GM13976 (cell line): ENCODE data around the gene CHTF18.

Experiments
- DNase-seq: peaks from one replicate; pipeline ENCODE4 v3.0.0; 2012; ENCODE audit warnings: low spot score
- CTCF ChIP-seq: IDR thresholded peaks from 2 replicates; pipeline ENCODE4 v1.5.1; 2012; ENCODE audit warnings: borderline replicate concordance, mild to moderate bottlenecking; ENCODE audit not compliant: insufficient read depth; ENCODE audit errors: extremely low read depth, missing control alignments, control extremely low read depth
- in situ Hi-C: fragments of 300-500 bp; cut with MboI; formaldehyde crosslinking; loops from one replicate; pipeline ENCODE4 v1.12.0; 2022; ENCODE audit warnings: low sequenced_read_pairs, mixed read lengths, inconsistent platforms; ENCODE audit not compliant: unreplicated experiment

Gene CHTF18

DNA sequence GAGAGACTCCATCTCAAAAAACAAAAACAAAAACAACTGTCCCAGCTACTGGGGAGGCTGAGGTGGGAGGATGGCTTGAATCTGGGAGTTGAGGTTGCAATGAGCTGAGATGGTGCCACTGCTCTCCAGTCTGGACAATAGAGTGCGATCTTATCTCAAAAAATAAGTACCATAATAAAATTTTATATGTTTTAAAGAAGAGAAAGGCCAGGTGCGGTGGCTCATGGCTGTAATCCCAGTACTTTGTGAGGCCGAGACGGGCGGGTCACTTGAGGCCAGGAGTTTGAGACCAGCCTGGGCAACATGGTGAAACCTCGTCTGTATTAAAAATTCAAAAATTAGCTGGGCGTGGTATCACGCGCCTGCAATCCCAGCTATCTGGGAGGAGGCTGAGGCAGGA lies 11.6 kb upstream of the CHTF18 start:
- TF ChIP-seq CTCF, result no peak
- DNase-seq, result no peak
- in situ Hi-C loops, result no loop called here

DNA sequence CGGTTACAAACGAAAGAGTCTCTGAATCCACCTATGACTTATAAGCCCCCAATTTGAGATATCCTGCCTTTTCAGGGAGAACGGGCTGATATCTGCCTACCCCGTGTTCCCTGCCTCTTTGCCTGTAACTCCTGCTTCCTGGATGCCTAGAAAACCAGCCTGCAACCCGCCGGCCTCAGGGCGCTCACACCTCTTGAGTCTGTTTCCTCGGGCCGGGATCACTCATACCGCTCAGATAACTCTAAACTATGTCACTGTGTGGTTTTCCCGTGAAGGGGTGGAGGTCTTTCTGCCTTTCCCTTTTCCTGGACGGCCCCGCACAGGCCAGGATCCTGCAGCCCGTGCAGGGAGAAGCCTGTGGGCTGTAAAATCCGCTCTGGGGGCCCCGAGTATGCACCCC lies 10.6 kb upstream of the CHTF18 start:
- no peak for DNase-seq
- no peak for TF ChIP-seq CTCF
- in situ Hi-C loops, result no loop called here

DNA sequence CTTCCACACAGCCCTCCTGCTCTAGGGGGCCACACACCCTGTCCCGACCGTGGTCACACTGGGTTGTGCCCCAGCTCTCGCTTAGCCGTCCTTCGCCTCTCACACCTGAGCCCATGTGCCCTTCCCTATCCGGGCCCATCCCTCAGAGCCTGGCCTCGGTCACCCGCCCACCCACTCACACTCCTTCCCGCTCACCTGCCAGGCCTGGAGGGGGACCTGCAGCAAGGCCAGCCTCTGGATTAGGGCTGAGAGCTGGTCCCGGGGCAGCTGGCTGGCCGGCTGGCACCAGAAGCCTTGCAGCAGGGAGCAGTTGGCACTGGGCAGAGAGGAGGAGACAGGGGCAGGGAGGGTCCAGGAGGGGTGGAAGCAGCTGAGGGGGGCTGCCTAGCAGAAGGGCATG lies 10.0 kb upstream of the CHTF18 start:
- TF ChIP-seq CTCF, result no peak
- no peak for DNase-seq
- in situ Hi-C loops, result no loop called here

DNA sequence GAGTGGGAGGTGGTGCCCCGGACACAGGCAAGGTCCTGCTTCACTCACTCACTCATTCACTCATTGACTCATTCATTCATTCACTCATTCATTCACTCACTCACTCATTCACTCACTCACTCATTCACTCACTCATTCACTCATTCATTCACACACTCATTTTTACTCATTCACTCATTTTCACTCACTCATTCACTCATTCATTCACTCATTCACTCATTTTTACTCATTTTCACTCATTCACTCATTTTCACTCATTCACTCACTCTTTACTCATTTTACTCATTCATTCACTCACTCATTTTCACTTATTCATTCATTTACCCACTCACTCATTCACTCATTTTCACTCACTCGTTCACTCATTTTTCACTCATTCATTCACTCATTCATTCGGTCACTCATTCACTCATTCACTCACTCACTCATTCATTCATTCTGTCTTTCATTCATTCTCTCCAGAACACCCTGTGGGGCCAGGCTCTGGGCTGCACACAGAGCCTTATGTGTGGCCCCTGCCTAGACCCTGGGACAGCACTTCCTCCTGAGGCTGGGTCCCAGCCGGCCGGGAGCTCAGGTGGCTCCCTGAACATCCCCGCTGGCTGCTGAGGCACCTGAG lies 9.4 kb upstream of the CHTF18 start:
- in situ Hi-C loops, result no loop called here
- TF ChIP-seq CTCF, result no peak
- no peak for DNase-seq

- in situ Hi-C loops, result no loop called here
- DNase-seq, result no peak
- TF ChIP-seq CTCF, result no peak
These were observed 8.9 kb upstream of the CHTF18 start for GRCh38 chr16:779561-779960.

DNA sequence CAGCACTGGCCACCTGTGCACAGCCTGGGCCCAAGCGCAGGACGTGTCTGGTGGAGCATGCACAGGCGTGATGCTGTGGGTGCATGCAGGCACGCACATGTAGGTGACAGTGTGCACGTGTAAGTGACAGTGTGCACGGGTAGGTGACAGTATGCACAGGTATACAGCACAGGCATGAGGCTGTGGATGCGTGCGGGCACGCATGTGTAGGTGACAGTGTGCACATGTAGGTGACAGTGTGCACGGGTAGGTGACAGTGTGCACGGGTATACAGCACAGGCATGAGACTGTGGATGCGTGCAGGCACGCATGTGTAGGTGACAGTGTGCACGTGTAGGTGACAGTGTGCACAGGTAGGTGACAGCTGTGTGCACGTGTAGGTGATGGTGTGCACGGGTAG lies 8.1 kb upstream of the CHTF18 start:
- no peak for DNase-seq
- no peak for TF ChIP-seq CTCF
- in situ Hi-C loops, result loop anchor here (5.0 kb wide), 1 partner anchor 68 kb away; no protein-coding TSS in a partner anchor
